Neural progenitor cell (in vitro differentiated cells): ENCODE results near the gene ZFYVE9.

Experiments
- EZH2phosphoT487 ChIP-seq: fragments of 200-600 bp; sonication (generic); IDR thresholded peaks from 2 replicates; pipeline ENCODE4 v1.6.1; 2017; ENCODE audit warnings: antibody characterized with exemption
- TF ChIP-seq, protein P1 (sequence below): fragments of 200-600 bp; sonication (generic); IDR thresholded peaks from 2 replicates; pipeline ENCODE4 v1.5.1; 2017; ENCODE audit warnings: antibody characterized with exemption, mild to moderate bottlenecking

DNA sequence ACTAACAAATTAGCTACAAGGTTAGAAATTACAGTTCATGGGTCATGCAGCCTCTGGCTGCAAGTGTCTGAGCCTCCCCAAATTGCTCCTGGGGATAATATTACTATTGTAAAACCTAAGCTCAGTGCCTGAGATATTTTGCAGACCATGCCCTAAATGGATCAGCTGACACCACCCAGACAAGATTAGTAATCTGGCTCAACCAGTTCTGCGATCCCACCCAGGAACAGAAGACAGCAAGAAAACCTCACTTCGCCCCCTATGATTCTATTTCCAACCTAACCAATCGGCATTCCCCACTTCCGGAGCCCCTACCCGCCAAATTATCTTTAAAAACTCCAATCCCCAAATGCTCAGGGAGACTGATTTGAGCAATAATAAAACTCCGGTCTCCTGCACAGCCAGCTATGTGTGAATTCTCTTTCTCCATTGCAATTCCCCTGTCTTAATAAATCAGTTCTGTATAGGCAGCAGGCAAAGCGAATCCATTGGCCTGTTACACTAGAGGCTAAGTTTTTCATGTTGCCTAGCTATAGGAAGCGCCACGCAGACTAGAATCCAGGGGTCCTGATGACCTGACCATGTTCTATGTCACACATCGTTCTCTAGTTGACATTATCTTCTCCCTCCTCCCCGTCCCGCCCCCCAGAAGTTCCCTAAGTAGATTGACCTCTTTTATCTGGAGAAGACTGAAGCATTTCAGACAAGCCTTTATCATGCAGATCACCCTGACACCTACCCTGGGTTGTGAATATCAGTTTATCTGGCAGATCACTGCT, 22.4 kb upstream of the ZFYVE9 start:
- TF ChIP-seq, protein P1, sequence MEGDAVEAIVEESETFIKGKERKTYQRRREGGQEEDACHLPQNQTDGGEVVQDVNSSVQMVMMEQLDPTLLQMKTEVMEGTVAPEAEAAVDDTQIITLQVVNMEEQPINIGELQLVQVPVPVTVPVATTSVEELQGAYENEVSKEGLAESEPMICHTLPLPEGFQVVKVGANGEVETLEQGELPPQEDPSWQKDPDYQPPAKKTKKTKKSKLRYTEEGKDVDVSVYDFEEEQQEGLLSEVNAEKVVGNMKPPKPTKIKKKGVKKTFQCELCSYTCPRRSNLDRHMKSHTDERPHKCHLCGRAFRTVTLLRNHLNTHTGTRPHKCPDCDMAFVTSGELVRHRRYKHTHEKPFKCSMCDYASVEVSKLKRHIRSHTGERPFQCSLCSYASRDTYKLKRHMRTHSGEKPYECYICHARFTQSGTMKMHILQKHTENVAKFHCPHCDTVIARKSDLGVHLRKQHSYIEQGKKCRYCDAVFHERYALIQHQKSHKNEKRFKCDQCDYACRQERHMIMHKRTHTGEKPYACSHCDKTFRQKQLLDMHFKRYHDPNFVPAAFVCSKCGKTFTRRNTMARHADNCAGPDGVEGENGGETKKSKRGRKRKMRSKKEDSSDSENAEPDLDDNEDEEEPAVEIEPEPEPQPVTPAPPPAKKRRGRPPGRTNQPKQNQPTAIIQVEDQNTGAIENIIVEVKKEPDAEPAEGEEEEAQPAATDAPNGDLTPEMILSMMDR = no peak
- no peak for TF ChIP-seq EZH2phosphoT487
